Right cardiac atrium (tissue), 5 donors: ENCODE data around the gene FZD4. TPM values are rescaled to one million over a fixed set of nuclear protein-coding genes. Genes with fewer than 3 reads are reported as not detected.
A peak's percentile ranks its signal among the peaks of the same experiment; 100 is the strongest.
"Not testable (repeated sequence)": the region's sequence is repeated elsewhere in the genome, so short reads cannot be mapped to it uniquely, and the experiment has no call there.

Experiments used
- ATAC-seq, 2 donors: fragments of 200-7000 bp; cut with Tn5 transposase; one replicate each; pipeline versions ENCODE4 v1.8.0 to v1.9.1; 2020; ENCODE audit warnings: moderate library complexity in 2 of 2, mild to moderate bottlenecking in 1 of 2
- DNase-seq, 3 donors: peaks; one replicate each; pipeline ENCODE4 v3.0.0-alpha.2; 2020
- H3K27ac ChIP-seq: one replicate; pipeline ENCODE4 v1.5.1; 2013; ENCODE audit warnings: mild to moderate bottlenecking, low read length, control low read depth, moderate library complexity
- H3K27me3 ChIP-seq: one replicate; pipeline ENCODE4 v1.6.1; 2013; ENCODE audit not compliant: control insufficient read depth, insufficient read depth
- H3K4me1 ChIP-seq: one replicate; pipeline ENCODE4 v1.6.1; 2013; ENCODE audit warnings: low read length; ENCODE audit not compliant: control insufficient read depth, insufficient read depth
- H3K4me3 ChIP-seq: one replicate; pipeline ENCODE4 v1.5.1; 2013; ENCODE audit warnings: low read length, control low read depth
- H3K9me3 ChIP-seq: one replicate; pipeline ENCODE4 v1.6.1; 2013; ENCODE audit warnings: low read length; ENCODE audit not compliant: control insufficient read depth
- WGBS: extraction: QIAGEN DNeasy Blood & Tissue Kit; methylation state at CpG from one replicate; pipeline ENCODE4 v1.1.7; 2013; 5-methylcytosine and 5-hydroxymethylcytosine counted together
- intact Hi-C, 4 donors: fragments of 100-400 bp; cut with DNase I; formaldehyde crosslinking; loops; one replicate each; pipeline versions ENCODE4 v1.11.0 to v1.14.0; 2022 to 2023
- polyA plus RNA-seq: library from polyadenylated mRNA; stranded (reverse); fragments of 200-250 nt; gene quantifications from one replicate; pipeline ENCODE4 v1.2.3, GENCODE V29; 2013
- total RNA-seq, 4 donors: library from RNA; stranded (reverse); fragmentation: NEBNext Ultra II Directional; extraction: Animal tissue kit (Norgen Biotek cat#: 25700); gene quantifications; one replicate each; pipeline ENCODE4 v1.2.1, GENCODE V29; 2021
- donor health status: healthy with polysubstance abuse.
- donor health status: DM: no; HTN: yes; CAD: no.
- donor health status: DM: no; HTN: no; CAD: no.
- donor health status: DM: no; HTN: yes; CAD: no; lungs with severe emphysema.
- donor health status: DM: yes; HTN: yes; CAD: no.

The FZD4 gene
- total and polyA plus RNA-seq, 5 donors = 13.9 to 28.3 (median 24.2) TPM

GRCh38 chr11:86949995-86950660 lies 5.1 kb downstream of the FZD4 start:
- H3K27ac ChIP-seq = no peak overlapping the region
- 50% methylated on average over 3 of the region's 3 CpGs for WGBS
- DNase-seq (no peak), ATAC-seq (no peak)
- H3K4me1 ChIP-seq = peaks cover 19% of the 10 kb centered on the region
- intact Hi-C loops = loop anchor here in 2 of 4 donors (5.0 kb wide), 2 partner anchors 52 to 87 kb away; partner anchors contain the start of gene TMEM135 (in 1 of the 2)
- no peaks in the 10 kb centered on the region for H3K9me3 ChIP-seq
- H3K27me3 ChIP-seq = no peaks in the 10 kb centered on the region
- H3K4me3 ChIP-seq = peak overlapping the region; percentile 58

GRCh38 chr11:86948733-86949132 lies 6.5 kb downstream of the FZD4 start:
- Histone ChIP-seq H3K4me1 (peaks cover 19% of the 10 kb centered on the region), H3K27ac (peak overlapping the region; percentile 15), H3K4me3 (peak overlapping the region; percentile 58), H3K27me3 (no peaks in the 10 kb centered on the region), H3K9me3 (no peaks in the 10 kb centered on the region)
- intact Hi-C loops = no loop called here
- 42% methylated on average over 5 of the region's 5 CpGs for WGBS
- ATAC-seq = peak; percentile 50 to 53
- peak in 2 of 3 donors; percentile 55 to 64 for DNase-seq

GRCh38 chr11:86947541-86947940 lies 7.7 kb downstream of the FZD4 start:
- Histone ChIP-seq H3K27me3 (no peaks in the 10 kb centered on the region), H3K4me1 (peaks cover 19% of the 10 kb centered on the region), H3K27ac (peak overlapping the region; percentile 23), H3K9me3 (no peaks in the 10 kb centered on the region), H3K4me3 (no peak overlapping the region)
- intact Hi-C loops = no loop called here
- no peak for DNase-seq
- no peak for ATAC-seq

- H3K4me3 ChIP-seq, ATAC-seq, H3K27me3 ChIP-seq, H3K9me3 ChIP-seq, H3K27ac ChIP-seq, DNase-seq: not testable (repeated sequence)
- H3K4me1 ChIP-seq = peaks cover 26% of the 10 kb centered on the region
- WGBS = 97% methylated on average over 8 of the region's 8 CpGs
- intact Hi-C loops = loop anchor here in 1 of 4 donors (5.0 kb wide), 1 partner anchor 349 kb away; no protein-coding TSS in a partner anchor
Observed at GRCh38 chr11:86943505-86943904, 11.7 kb downstream of the FZD4 start.

GRCh38 chr11:86941871-86942599 lies 13.2 kb downstream of the FZD4 start:
- Histone ChIP-seq H3K4me3 (no peak overlapping the region), H3K9me3 (no peaks in the 10 kb centered on the region), H3K4me1 (peaks cover 16% of the 10 kb centered on the region), H3K27ac (peak overlapping the region; percentile 59), H3K27me3 (no peaks in the 10 kb centered on the region)
- ATAC-seq = no peak
- intact Hi-C loops = loop anchor here in 1 of 4 donors (5.0 kb wide), 1 partner anchor 350 kb away; no protein-coding TSS in a partner anchor
- DNase-seq = peak in 1 of 3 donors; percentile 57
- 58% methylated on average over 4 of the region's 4 CpGs for WGBS

- 54% methylated on average over 7 of the region's 7 CpGs for WGBS
- DNase-seq (no peak), ATAC-seq (peak; percentile 8 to 27)
- Histone ChIP-seq H3K9me3 (no peaks in the 10 kb centered on the region), H3K27ac (peak overlapping the region; percentile 59), H3K4me1 (peaks cover 14% of the 10 kb centered on the region), H3K4me3 (no peak overlapping the region), H3K27me3 (no peaks in the 10 kb centered on the region)
- intact Hi-C loops = loop anchor here in 1 of 4 donors (5.0 kb wide), 1 partner anchor 351 kb away; no protein-coding TSS in a partner anchor
Observed at GRCh38 chr11:86941077-86941870, 13.9 kb downstream of the FZD4 start.

- Histone ChIP-seq H3K4me1 (peaks cover 11% of the 10 kb centered on the region), H3K27me3 (no peaks in the 10 kb centered on the region), H3K9me3 (no peaks in the 10 kb centered on the region), H3K27ac (peak overlapping the region; percentile 96), H3K4me3 (peak overlapping the region; percentile 31)
- peak; percentile 64 to 82 (median 70) for DNase-seq
- intact Hi-C loops = loop anchor here in 1 of 4 donors (5.0 kb wide), 1 partner anchor 352 kb away; no protein-coding TSS in a partner anchor
- 23% methylated on average over 11 of the region's 11 CpGs for whole genome bisulfite sequencing
- ATAC-seq = peak; percentile 88 to 94
Observed at GRCh38 chr11:86940122-86940777, 14.9 kb downstream of the FZD4 start.

- peaks cover 11% of the 10 kb centered on the region for H3K4me1 ChIP-seq
- ATAC-seq (no peak), DNase-seq (no peak)
- H3K9me3 ChIP-seq = no peaks in the 10 kb centered on the region
- no peaks in the 10 kb centered on the region for H3K27me3 ChIP-seq
- 11% methylated on average over 4 of the region's 4 CpGs for WGBS
- intact Hi-C loops = loop anchor here in 3 of 4 donors (5.0 to 10.0 kb wide), 3 partner anchors 348 to 486 kb away; no protein-coding TSS in a partner anchor
- no peak overlapping the region for H3K4me3 ChIP-seq
- H3K27ac ChIP-seq = no peak overlapping the region
Observed at GRCh38 chr11:86938900-86939880, 16.0 kb downstream of the FZD4 start.

- H3K9me3 ChIP-seq = no peaks in the 10 kb centered on the region
- WGBS = 44% methylated on average over 6 of the region's 6 CpGs
- ATAC-seq (peak in 1 of 2 donors; percentile 10), DNase-seq (no peak)
- no peaks in the 10 kb centered on the region for H3K27me3 ChIP-seq
- intact Hi-C loops = loop anchor here in 3 of 4 donors (5.0 to 10.0 kb wide), 3 partner anchors 349 to 486 kb away; no protein-coding TSS in a partner anchor
- H3K27ac ChIP-seq = no peak overlapping the region
- no peak overlapping the region for H3K4me3 ChIP-seq
- H3K4me1 ChIP-seq = peaks cover 11% of the 10 kb centered on the region
Observed at GRCh38 chr11:86938203-86938899, 16.8 kb downstream of the FZD4 start.
